ENCODE results near the gene CRELD1. TPM values are rescaled to one million over a fixed set of nuclear protein-coding genes. Genes with fewer than 3 reads are reported as not detected.
A peak's percentile ranks its signal among the peaks of the same experiment; 100 is the strongest.

CRELD1 gene
- total and polyA plus RNA-seq, 9 of the 15 experiments (the other 6 are each of a cell fraction or from before 2014, with no cell fraction given) = 3.3 to 25.8 (median 16.5) TPM

- TF ChIP-seq ZNF707 (CRISPR knock-in tag; conservative IDR thresholded peaks at IDR 0.05) = no peak
- no peak for TF ChIP-seq RAD51 (IDR thresholded peaks at IDR 0.05; ENCODE audit: borderline replicate concordance, low read depth)
- no peak for TF ChIP-seq ZNF212 (CRISPR knock-in tag; IDR thresholded peaks at IDR 0.05)
- peak; percentile 40; the same call in 1 of the 2 replicates for TF ChIP-seq NR4A1 (CRISPR knock-in tag; IDR thresholded peaks at IDR 0.05)
- TF ChIP-seq NR4A1 (tag; IDR thresholded peaks at IDR 0.05) = peak; percentile 78; the same call in 1 of the 2 replicates
- peak; percentile 92 for TF ChIP-seq MYNN (IDR thresholded peaks at IDR 0.05)
- TF ChIP-seq MYNN (CRISPR knock-in tag; IDR thresholded peaks at IDR 0.05) = no peak
- peak; percentile 53; the same call in 1 of the 2 replicates for TF ChIP-seq FOSL1 (tag; conservative IDR thresholded peaks at IDR 0.05)
- peak; percentile 87 for TF ChIP-seq MAX (CRISPR knock-in tag; IDR thresholded peaks at IDR 0.05)
- TF ChIP-seq RFX5 (IDR thresholded peaks at IDR 0.05; ENCODE audit: low read depth, low read length) = no peak
- TF ChIP-seq GABPB1 (CRISPR knock-in tag; IDR thresholded peaks at IDR 0.05) = peak; percentile 75
- no peak for TF ChIP-seq DNMT1 (IDR thresholded peaks at IDR 0.05)
- TF ChIP-seq SREBF1 (IDR thresholded peaks at IDR 0.05; ENCODE audit: borderline replicate concordance, low read depth, low read length) = no peak
- no peak for TF ChIP-seq FOXA1 (IDR thresholded peaks at IDR 0.05; ENCODE audit: borderline replicate concordance)
- TF ChIP-seq AFF4 (CRISPR knock-in tag; IDR thresholded peaks at IDR 0.05) = peak; percentile 93
- peak; percentile 38 for TF ChIP-seq PCBP1 (IDR thresholded peaks at IDR 0.05; ENCODE audit: low read depth, low read length, poor library complexity, severe bottlenecking)
- 0 out of 4 replicates have a peak, but pooled peaks of 1 of the 2 experiments have one; percentile 5 for TF ChIP-seq SIN3A (IDR thresholded peaks at IDR 0.05; ENCODE audit: borderline replicate concordance in 2 of 2, control insufficient read depth in 1 of 2, low read depth in 2 of 2, low read length in 2 of 2)
- TF ChIP-seq ATF1 (CRISPR knock-in tag; IDR thresholded peaks at IDR 0.05) = peak; percentile 44
- TF ChIP-seq ATF1 (tag; IDR thresholded peaks at IDR 0.05) = no peak; the same call in none of the 2 replicates
- TF ChIP-seq PCBP2 (IDR thresholded peaks at IDR 0.05; ENCODE audit: low read depth, low read length, poor library complexity, severe bottlenecking) = no peak
- TF ChIP-seq HNRNPK (IDR thresholded peaks at IDR 0.05; ENCODE audit: low read depth, low read length, poor library complexity, severe bottlenecking) = peak; percentile 11
- TF ChIP-seq ZBTB7A (IDR thresholded peaks at IDR 0.05; ENCODE audit: borderline replicate concordance, control insufficient read depth, low read depth, low read length) = peak; percentile 80; the same call in 1 of the 2 replicates
- TF ChIP-seq ZKSCAN8 (CRISPR knock-in tag; IDR thresholded peaks at IDR 0.05) = no peak
- no peak for TF ChIP-seq ZNF3 (CRISPR knock-in tag; IDR thresholded peaks at IDR 0.05)
- TF ChIP-seq NFE2L1 (tag; IDR thresholded peaks at IDR 0.05; ENCODE audit: borderline replicate concordance, low read depth) = no peak
- TF ChIP-seq ZNF75A (CRISPR knock-in tag; IDR thresholded peaks at IDR 0.05) = no peak
- no peak for TF ChIP-seq THRAP3 (IDR thresholded peaks at IDR 0.05; ENCODE audit: borderline replicate concordance)
Measured at GRCh38 chr3:9932843-9933560, 632 bp upstream of the CRELD1 start (continued).
